Tibial nerve (tissue), 4 donors: ENCODE results near the gene FYB1. TPM values are rescaled to one million over a fixed set of nuclear protein-coding genes. Genes with fewer than 3 reads are reported as not detected.

Experiments used
- DNase-seq, 2 donors: peaks; one replicate each; pipeline ENCODE4 v3.0.0-alpha.2; 2019; ENCODE audit warnings: low spot score in 2 of 2
- H3K27ac ChIP-seq, 4 donors: fragments of 200-600 bp; sonication (generic) in 3 of 4; one replicate each; pipeline ENCODE4 v1.5.1; 2017 to 2019; ENCODE audit warnings: mild to moderate bottlenecking in 1 of 4
- H3K27me3 ChIP-seq, 2 donors: fragments of 200-600 bp; sonication (generic) in 1 of 2; one replicate each; pipeline versions ENCODE4 v1.5.1 to v1.6.0; 2017 to 2019
- H3K36me3 ChIP-seq, 3 donors: fragments of 200-600 bp; sonication (generic); one replicate each; pipeline ENCODE4 v1.5.1; 2018 to 2019
- H3K4me1 ChIP-seq, 4 donors: fragments of 200-600 bp; sonication (generic) in 3 of 4; one replicate each; pipeline ENCODE4 v1.5.1; 2017 to 2019
- H3K4me3 ChIP-seq, 4 donors: fragments of 200-600 bp; sonication (generic) in 3 of 4; one replicate each; pipeline ENCODE4 v1.5.1; 2017 to 2019; ENCODE audit warnings: mild to moderate bottlenecking in 1 of 4, moderate library complexity in 1 of 4
- H3K9me3 ChIP-seq, 4 donors: fragments of 200-600 bp; sonication (generic) in 3 of 4; one replicate each; pipeline ENCODE4 v1.5.1; 2017 to 2019
- EP300 ChIP-seq, 2 donors: sonication (generic); formaldehyde crosslinking; IDR thresholded peaks; one replicate each; pipeline ENCODE4 v1.6.1; 2017; ENCODE audit warnings: antibody characterized with exemption in 2 of 2, mild to moderate bottlenecking in 1 of 2
- POLR2A ChIP-seq, 2 donors: fragments of 450-650 bp; IDR thresholded peaks; one replicate each; pipeline ENCODE4 v1.6.1; 2017; ENCODE audit warnings: antibody characterized with exemption in 2 of 2, mild to moderate bottlenecking in 2 of 2, moderate library complexity in 2 of 2
- WGBS, 2 donors: methylation state at CpG; one replicate each; pipeline ENCODE4 v1.1.5; 2018; 5-methylcytosine and 5-hydroxymethylcytosine counted together
- total RNA-seq, 4 donors: library from RNA; depleted of rRNA; stranded (reverse); fragments of >200 nt; gene quantifications; one replicate each; pipeline ENCODE4 v1.1.0, GENCODE V29; 2016
- TF ChIP-seq, protein P1 (sequence below), 5 experiments: fragments of 200-600 bp in 3 of 5; fragments of 450-650 bp in 2 of 5; sonication (generic) in 3 of 5; IDR thresholded peaks; one replicate each; pipeline ENCODE4 v1.5.1; 2016 to 2019; ENCODE audit warnings: antibody characterized with exemption in 5 of 5, mild to moderate bottlenecking in 3 of 5, moderate library complexity in 2 of 5

The FYB1 gene, protein sequence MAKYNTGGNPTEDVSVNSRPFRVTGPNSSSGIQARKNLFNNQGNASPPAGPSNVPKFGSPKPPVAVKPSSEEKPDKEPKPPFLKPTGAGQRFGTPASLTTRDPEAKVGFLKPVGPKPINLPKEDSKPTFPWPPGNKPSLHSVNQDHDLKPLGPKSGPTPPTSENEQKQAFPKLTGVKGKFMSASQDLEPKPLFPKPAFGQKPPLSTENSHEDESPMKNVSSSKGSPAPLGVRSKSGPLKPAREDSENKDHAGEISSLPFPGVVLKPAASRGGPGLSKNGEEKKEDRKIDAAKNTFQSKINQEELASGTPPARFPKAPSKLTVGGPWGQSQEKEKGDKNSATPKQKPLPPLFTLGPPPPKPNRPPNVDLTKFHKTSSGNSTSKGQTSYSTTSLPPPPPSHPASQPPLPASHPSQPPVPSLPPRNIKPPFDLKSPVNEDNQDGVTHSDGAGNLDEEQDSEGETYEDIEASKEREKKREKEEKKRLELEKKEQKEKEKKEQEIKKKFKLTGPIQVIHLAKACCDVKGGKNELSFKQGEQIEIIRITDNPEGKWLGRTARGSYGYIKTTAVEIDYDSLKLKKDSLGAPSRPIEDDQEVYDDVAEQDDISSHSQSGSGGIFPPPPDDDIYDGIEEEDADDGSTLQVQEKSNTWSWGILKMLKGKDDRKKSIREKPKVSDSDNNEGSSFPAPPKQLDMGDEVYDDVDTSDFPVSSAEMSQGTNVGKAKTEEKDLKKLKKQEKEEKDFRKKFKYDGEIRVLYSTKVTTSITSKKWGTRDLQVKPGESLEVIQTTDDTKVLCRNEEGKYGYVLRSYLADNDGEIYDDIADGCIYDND
- total RNA-seq: 10 to 100 TPM in 2 of 4 donors, 1 to 10 TPM in 2; 6.7 to 25.1 (median 16.3) TPM

DNA sequence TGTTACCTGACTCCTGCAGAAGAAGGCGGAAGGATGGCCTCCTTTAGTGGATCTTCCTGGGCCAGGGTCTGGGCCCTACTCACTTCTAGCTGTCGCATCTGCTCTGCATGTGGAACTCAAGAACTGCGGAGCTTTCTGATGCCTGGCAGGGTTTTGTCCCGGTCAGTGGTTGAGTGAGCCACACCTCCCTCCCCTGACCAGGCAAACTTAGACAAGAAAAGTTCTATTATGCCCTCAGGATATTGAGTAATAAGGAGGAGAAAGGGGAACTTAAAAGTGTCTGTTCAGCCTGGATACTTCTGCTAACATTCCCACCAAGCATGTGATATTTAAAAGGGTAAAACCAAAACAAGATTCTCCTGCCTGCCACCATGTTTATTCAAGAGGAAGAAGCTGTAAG lies at the start of gene FYB1:
FYB1 (minus strand) TSS at position 127 of the 400 bp plus-strand sequence. CDS start 16,603 bp downstream, outside the sequence.
- peaks cover 0 to 21% (median 2%) of the 10 kb centered on the region in 4 donors for H3K4me1 ChIP-seq

DNA sequence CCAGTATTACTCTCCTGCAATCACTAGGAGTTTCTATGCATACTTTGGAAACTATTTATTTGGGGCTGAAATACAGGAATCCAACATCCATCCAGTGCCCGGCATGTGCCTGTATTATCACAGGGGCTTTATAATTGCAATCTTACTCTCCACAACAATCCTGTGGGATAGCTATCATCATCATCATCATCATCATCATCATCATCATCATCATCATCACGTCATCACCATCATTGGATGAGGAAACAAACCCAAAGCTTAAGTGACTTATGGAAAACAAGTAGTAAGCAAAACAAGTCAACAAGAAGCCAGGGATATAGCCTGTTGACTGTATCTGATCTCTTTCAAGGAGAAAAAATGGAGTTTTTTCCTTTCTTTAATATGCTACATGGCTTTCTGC lies 47.8 kb upstream of the FYB1 start:
- no peaks in the 10 kb centered on the region for H3K4me1 ChIP-seq

More for the DNA sequence above, at the start of gene FYB1:
- 53 to 63% methylated on average over 4 of the region's 4 CpGs for WGBS, 2 donors
- H3K27ac ChIP-seq: peak within 1 kb of the TSS in 2 of 4 donors; percentile 55 to 77
- H3K36me3 ChIP-seq: no peaks in the 10 kb centered on the region
- H3K9me3 ChIP-seq: no peaks in the 10 kb centered on the region
- H3K27me3 ChIP-seq: no peaks in the 10 kb centered on the region
- H3K4me3 ChIP-seq: peak within 1 kb of the TSS in 1 of 4 donors; percentile 31
- DNase-seq: peak; percentile 38 to 41
- TF ChIP-seq POLR2A (IDR thresholded peaks at IDR 0.05) (no peak), EP300 (IDR thresholded peaks at IDR 0.05) (peak in 1 of 2 donors; percentile 63)

DNA sequence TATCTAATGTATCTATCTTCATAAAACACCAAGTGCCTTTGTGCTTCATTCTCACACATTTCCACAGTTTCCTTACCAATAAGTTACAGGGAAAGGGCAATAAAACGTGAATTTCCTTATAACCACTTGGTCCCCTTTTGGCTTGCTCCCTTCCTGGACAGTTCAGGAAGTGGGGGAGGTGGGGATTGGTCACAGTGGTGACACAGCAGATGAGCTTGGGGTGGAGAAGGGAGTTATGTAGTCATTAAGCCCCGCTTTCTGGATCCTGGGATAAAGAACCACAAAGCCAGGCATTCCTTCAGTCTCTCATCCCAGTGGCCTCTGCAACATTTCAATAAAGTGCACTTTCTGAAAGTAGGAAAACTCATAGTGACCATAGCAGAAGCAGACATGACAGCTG lies 47.1 kb upstream of the FYB1 start:
- H3K4me3 ChIP-seq: no peak overlapping the region
- no peak overlapping the region for H3K27ac ChIP-seq
- H3K4me1 ChIP-seq: no peaks in the 10 kb centered on the region
- H3K27me3 ChIP-seq: no peaks in the 10 kb centered on the region
- TF ChIP-seq POLR2A (IDR thresholded peaks at IDR 0.05) (no peak), EP300 (IDR thresholded peaks at IDR 0.05) (no peak)
- TF ChIP-seq, protein P1, sequence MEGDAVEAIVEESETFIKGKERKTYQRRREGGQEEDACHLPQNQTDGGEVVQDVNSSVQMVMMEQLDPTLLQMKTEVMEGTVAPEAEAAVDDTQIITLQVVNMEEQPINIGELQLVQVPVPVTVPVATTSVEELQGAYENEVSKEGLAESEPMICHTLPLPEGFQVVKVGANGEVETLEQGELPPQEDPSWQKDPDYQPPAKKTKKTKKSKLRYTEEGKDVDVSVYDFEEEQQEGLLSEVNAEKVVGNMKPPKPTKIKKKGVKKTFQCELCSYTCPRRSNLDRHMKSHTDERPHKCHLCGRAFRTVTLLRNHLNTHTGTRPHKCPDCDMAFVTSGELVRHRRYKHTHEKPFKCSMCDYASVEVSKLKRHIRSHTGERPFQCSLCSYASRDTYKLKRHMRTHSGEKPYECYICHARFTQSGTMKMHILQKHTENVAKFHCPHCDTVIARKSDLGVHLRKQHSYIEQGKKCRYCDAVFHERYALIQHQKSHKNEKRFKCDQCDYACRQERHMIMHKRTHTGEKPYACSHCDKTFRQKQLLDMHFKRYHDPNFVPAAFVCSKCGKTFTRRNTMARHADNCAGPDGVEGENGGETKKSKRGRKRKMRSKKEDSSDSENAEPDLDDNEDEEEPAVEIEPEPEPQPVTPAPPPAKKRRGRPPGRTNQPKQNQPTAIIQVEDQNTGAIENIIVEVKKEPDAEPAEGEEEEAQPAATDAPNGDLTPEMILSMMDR (IDR thresholded peaks at IDR 0.05): no peak
- H3K9me3 ChIP-seq: no peaks in the 10 kb centered on the region
- WGBS, 2 donors: 0 to 44% methylated on average over 2 of the region's 2 CpGs
- H3K36me3 ChIP-seq: no peaks in the 10 kb centered on the region
- no peak for DNase-seq

More for the DNA sequence above, 47.8 kb upstream of the FYB1 start:
- no peak overlapping the region for H3K4me3 ChIP-seq
- H3K9me3 ChIP-seq: no peaks in the 10 kb centered on the region
- DNase-seq: no peak
- 63 to 87% methylated on average over 2 of the region's 2 CpGs for WGBS, 2 donors
- no peak overlapping the region for H3K27ac ChIP-seq
- no peak for TF ChIP-seq POLR2A (IDR thresholded peaks at IDR 0.05)
- TF ChIP-seq EP300 (IDR thresholded peaks at IDR 0.05): no peak
- TF ChIP-seq, protein P1 (IDR thresholded peaks at IDR 0.05): no peak
- no peaks in the 10 kb centered on the region for H3K36me3 ChIP-seq
- H3K27me3 ChIP-seq: no peaks in the 10 kb centered on the region

DNA sequence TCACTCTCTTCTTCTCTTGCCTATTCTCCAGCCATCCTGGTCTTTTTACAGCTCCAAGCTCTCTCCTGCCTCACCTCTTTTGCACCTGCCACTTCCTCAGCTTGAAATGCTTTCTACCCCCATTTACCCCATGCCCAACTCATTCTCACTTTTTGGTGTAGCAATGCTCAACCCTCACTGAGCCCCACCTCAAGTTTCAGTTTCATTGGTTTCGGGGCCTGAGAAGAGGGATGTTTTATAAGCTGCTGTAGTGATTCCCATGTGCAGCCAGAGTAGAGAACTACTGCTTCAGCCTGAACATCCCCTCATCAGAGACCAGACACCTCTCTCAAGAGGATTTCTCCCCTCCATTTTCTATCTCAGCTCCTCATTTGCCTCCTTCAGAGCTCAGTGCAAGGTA lies 45.2 kb upstream of the FYB1 start:
- DNase-seq: no peak
- Histone ChIP-seq H3K27ac (no peak overlapping the region), H3K36me3 (no peaks in the 10 kb centered on the region), H3K4me1 (no peaks in the 10 kb centered on the region), H3K4me3 (no peak overlapping the region), H3K27me3 (no peaks in the 10 kb centered on the region), H3K9me3 (no peaks in the 10 kb centered on the region)
- TF ChIP-seq EP300 (IDR thresholded peaks at IDR 0.05) (no peak), POLR2A (IDR thresholded peaks at IDR 0.05) (no peak)
- TF ChIP-seq, protein P1 (IDR thresholded peaks at IDR 0.05): no peak
- WGBS, 2 donors: 85 to 86% methylated on average over 1 of the region's 1 CpG

DNA sequence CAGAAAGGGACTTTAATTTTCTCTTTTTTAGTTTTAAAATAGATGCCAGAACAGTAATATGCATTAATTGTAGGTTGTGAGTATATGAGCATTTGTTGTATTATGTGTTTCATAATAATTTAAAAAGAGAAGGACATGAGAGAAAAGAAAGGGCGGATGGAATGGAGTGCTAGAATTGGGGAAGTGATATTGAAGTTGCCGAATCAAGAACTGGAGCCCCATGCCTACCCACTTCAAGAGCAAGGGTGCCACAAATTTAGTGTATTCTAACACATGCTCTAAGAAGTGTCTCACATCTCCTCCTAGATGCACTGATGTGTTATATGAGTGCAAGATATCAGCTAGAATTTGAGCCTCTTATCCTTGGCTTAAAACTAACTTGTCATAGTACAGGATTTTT lies 43.6 kb upstream of the FYB1 start:
- no peak overlapping the region for H3K27ac ChIP-seq
- no peak for DNase-seq
- 79 to 97% methylated on average over 2 of the region's 2 CpGs for WGBS, 2 donors
- no peak for TF ChIP-seq EP300 (IDR thresholded peaks at IDR 0.05)
- TF ChIP-seq, protein P1 (IDR thresholded peaks at IDR 0.05): no peak
- TF ChIP-seq POLR2A (IDR thresholded peaks at IDR 0.05): no peak
- no peak overlapping the region for H3K4me3 ChIP-seq
- H3K36me3 ChIP-seq: no peaks in the 10 kb centered on the region
- no peaks in the 10 kb centered on the region for H3K4me1 ChIP-seq
- no peaks in the 10 kb centered on the region for H3K27me3 ChIP-seq
- no peaks in the 10 kb centered on the region for H3K9me3 ChIP-seq
